WERI-Rb-1 (cell line): ENCODE measurements around the gene SRSF8.
"Not testable (repeated sequence)": the region's sequence is repeated elsewhere in the genome, so short reads cannot be mapped to it uniquely, and the experiment has no call there.

Experiments
- DNase-seq: peaks from one replicate; pipeline ENCODE4 v3.0.0-alpha.2; 2020
- H3K27ac ChIP-seq: fragments of 250-450 bp; sonication (Bioruptor Pico); 2 replicates; pipeline ENCODE4 v1.5.1; 2020; ENCODE audit warnings: mild to moderate bottlenecking, moderate library complexity
- H3K27me3 ChIP-seq: fragments of 250-450 bp; sonication (Bioruptor Pico); 2 replicates; pipeline ENCODE4 v1.5.1; 2021; ENCODE audit warnings: mild to moderate bottlenecking, low read depth, moderate library complexity; ENCODE audit not compliant: insufficient read depth, severe bottlenecking
- H3K36me3 ChIP-seq: fragments of 250-450 bp; sonication (Bioruptor Pico); 2 replicates; pipeline ENCODE4 v1.5.1; 2020; ENCODE audit warnings: mild to moderate bottlenecking, moderate library complexity
- H3K4me3 ChIP-seq: 2 replicates; pipeline ENCODE4 v1.5.1; 2011; ENCODE audit warnings: low read depth, mild to moderate bottlenecking, control low read depth, low read length
- H3K9me3 ChIP-seq: fragments of 250-450 bp; sonication (Bioruptor Pico); 2 replicates; pipeline ENCODE4 v1.5.1; 2021; ENCODE audit warnings: mild to moderate bottlenecking, moderate library complexity; ENCODE audit not compliant: severe bottlenecking
- CTCF ChIP-seq: IDR thresholded peaks from 2 replicates; pipeline ENCODE4 v1.5.1; 2011; ENCODE audit warnings: low read depth, mild to moderate bottlenecking, control low read depth, inconsistent platforms, low read length

Gene SRSF8, protein sequence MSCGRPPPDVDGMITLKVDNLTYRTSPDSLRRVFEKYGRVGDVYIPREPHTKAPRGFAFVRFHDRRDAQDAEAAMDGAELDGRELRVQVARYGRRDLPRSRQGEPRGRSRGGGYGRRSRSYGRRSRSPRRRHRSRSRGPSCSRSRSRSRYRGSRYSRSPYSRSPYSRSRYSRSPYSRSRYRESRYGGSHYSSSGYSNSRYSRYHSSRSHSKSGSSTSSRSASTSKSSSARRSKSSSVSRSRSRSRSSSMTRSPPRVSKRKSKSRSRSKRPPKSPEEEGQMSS

GRCh38 chr11:95066716-95067038, at the start of gene SRSF8:
TSS of gene SRSF8 (plus strand) at chr11:95066919. CDS start at chr11:95067227, 308 bp downstream.
- Histone ChIP-seq H3K27ac (peak within 1 kb of the TSS; percentile 91), H3K4me3 (peak within 1 kb of the TSS; percentile 99), H3K27me3 (no peaks in the 10 kb centered on the region), H3K36me3 (peaks cover 4% of the 10 kb centered on the region; the same call in 1 of the 2 replicates), H3K9me3 (no peaks in the 10 kb centered on the region)
- no peak for DNase-seq
- no peak for TF ChIP-seq CTCF

DNA sequence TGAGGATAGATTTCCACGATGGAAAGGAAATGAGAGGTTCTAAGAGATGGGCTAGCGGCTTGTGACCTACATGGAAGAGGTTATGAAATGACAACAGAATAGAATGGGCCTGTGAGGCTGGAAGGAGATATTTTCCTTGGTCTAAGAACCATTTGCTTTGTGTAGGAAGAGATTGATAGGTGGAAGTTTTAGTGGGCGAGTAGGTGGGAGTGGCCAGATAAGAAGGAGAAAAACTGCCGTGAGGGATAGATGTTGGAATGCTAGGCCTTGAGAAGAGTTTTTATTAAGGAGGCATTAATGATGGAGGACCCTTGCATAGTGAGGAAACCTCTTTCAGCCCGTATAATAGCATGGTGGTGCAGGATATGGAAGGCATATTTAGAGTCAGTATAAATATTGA, 45.3 kb upstream of the SRSF8 start:
- not testable (repeated sequence) for DNase-seq, H3K27ac ChIP-seq, H3K36me3 ChIP-seq, H3K27me3 ChIP-seq, H3K9me3 ChIP-seq, H3K4me3 ChIP-seq

GRCh38 chr11:95024958-95025357, 41.8 kb upstream of the SRSF8 start, which contains the start of gene KDM4E:
TSS of gene KDM4E (plus strand) at chr11:95025258. CDS start at chr11:95025558, 300 bp downstream.
- DNase-seq: no peak
- no peaks in the 10 kb centered on the region for H3K27me3 ChIP-seq
- no peaks in the 10 kb centered on the region for H3K36me3 ChIP-seq
- TF ChIP-seq CTCF: no peak
- no peak within 1 kb of the TSS for H3K4me3 ChIP-seq
- no peak within 1 kb of the TSS for H3K27ac ChIP-seq
- peaks cover 5% of the 10 kb centered on the region for H3K9me3 ChIP-seq

GRCh38 chr11:95025594-95025993, 41.1 kb upstream of the SRSF8 start:
- H3K9me3 ChIP-seq, H3K27ac ChIP-seq, H3K4me3 ChIP-seq, H3K36me3 ChIP-seq, DNase-seq, H3K27me3 ChIP-seq: not testable (repeated sequence)

GRCh38 chr11:95028357-95028756, 38.4 kb upstream of the SRSF8 start:
- TF ChIP-seq CTCF: no peak
- H3K36me3 ChIP-seq: no peaks in the 10 kb centered on the region
- DNase-seq: no peak
- peaks cover 5% of the 10 kb centered on the region for H3K9me3 ChIP-seq
- H3K27me3 ChIP-seq: no peaks in the 10 kb centered on the region
- H3K27ac ChIP-seq: no peak overlapping the region; the same call in 1 of the 2 replicates
- H3K4me3 ChIP-seq: no peak overlapping the region

DNA sequence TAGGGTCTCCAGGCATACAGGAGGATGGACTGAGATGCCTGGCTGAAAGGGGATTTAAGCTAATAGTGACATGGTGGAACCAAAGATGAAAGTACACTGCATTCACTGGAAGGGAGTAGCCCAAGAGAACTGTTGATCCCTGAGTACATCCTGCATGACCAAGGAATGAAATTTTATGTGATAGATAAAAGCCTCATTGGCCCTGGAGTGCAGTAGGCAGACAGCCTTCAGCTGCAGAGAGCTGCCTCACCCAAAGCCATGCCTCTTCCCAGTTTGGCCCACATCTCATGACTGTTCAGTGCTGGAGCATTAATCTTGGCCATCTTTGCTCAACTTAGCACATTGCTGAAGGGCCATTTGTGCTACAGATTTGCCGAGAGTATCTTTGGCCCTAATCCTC, 33.7 kb upstream of the SRSF8 start:
- TF ChIP-seq CTCF: no peak
- no peak for DNase-seq
- no peaks in the 10 kb centered on the region for H3K27me3 ChIP-seq
- H3K36me3 ChIP-seq: no peaks in the 10 kb centered on the region
- H3K27ac ChIP-seq: no peak overlapping the region
- no peak overlapping the region for H3K4me3 ChIP-seq
- H3K9me3 ChIP-seq: no peaks in the 10 kb centered on the region

DNA sequence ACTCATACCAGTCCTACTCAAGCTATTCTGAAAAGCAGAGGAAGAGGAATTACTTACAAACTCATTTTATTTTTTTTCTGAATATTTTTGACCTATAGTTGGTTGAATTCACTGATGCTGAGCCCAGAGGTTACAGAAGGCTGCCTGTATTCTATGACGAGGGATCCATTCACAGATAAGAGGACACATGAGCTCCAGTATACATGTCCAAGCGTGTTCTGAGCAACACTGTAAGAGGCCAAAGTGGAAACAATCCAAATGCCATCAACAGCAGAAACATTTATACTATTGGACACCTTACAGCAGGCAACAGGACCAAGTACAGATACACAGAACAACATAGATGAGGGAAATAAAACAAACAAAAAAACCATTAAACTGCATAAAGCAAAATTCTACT, 31.4 kb upstream of the SRSF8 start:
- no peaks in the 10 kb centered on the region for H3K27me3 ChIP-seq
- H3K4me3 ChIP-seq: no peak overlapping the region
- DNase-seq: no peak
- TF ChIP-seq CTCF: no peak
- H3K9me3 ChIP-seq: no peaks in the 10 kb centered on the region
- no peaks in the 10 kb centered on the region for H3K36me3 ChIP-seq
- no peak overlapping the region; the same call in 1 of the 2 replicates for H3K27ac ChIP-seq

DNA sequence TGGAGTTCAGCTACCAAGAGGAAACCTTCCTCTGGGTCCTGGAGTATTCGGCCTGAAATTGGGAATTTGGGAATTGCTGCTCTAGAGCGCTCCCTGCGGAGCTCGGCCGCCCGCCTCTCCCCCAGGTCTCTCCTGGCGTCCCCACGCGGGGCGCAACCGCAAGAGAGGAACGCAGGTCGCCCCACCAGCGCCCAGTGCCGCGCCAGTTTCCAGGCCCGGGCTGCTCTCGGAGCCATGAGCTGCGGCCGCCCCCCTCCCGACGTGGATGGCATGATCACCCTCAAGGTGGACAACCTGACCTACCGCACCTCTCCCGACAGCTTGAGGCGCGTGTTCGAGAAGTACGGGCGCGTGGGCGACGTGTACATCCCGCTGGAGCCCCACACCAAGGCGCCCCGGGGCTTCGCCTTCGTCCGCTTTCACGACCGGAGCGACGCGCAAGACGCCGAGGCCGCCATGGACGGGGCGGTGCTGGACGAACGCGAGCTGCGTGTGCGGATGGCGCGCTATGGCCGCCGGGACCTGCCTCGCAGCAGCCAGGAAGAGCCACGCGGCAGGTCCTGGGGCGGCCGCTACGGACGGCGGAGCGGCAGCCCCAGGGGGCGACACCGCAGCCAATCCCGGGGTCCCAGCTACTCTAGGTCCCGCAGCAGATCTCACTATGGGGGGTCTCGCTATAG, 29.2 kb upstream of the SRSF8 start:
- H3K27ac ChIP-seq, DNase-seq, H3K4me3 ChIP-seq, H3K27me3 ChIP-seq, H3K36me3 ChIP-seq, H3K9me3 ChIP-seq: not testable (repeated sequence)
